ENCODE data around the gene BDKRB2.

Gene BDKRB2

DNA sequence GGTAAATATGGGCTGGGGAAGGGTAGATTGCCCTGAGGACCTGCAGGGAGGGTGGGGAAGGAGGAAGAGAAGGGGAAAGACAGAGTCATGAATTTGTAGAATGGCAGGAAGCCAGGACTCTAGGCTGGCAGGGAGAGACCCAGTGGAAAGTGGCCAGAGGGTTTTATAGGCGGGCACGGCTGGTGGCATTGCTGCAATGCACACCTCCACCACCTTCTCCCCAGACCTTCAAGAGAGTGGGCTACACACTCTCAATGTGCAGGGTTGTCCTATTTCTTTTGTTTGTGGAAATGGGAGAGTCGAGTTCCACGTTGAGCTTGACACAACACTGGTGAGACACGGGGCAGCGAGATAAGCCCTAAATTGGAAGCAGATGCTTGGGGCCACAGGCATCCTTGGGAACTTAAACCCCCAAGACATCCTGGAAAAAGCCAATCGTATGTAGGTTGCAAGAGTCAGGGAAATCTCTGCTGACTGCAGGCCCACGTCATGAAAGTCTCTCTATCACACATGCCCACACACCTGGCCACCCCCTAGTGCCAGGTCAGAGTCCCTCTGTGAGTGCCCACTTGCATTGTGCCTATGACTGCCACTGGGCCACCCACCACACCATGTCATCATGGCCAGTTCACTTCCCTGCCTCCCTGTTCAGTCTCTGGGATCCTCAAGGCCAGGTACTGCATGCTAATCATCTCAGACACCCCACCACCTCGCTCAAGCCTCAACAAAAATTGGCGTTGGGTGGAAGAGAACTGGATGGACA lies 38.0 kb upstream of the BDKRB2 start:
- ChIA-PET CTCF (interaction anchor here (0.8 to 2.5 kb wide), 4 partner anchors 13 to 109 kb away, joined by 3 to 8 read pairs (median 3); no protein-coding TSS in a partner anchor), POLR2A (no interaction called here)
- TF ChIP-seq, protein P1, sequence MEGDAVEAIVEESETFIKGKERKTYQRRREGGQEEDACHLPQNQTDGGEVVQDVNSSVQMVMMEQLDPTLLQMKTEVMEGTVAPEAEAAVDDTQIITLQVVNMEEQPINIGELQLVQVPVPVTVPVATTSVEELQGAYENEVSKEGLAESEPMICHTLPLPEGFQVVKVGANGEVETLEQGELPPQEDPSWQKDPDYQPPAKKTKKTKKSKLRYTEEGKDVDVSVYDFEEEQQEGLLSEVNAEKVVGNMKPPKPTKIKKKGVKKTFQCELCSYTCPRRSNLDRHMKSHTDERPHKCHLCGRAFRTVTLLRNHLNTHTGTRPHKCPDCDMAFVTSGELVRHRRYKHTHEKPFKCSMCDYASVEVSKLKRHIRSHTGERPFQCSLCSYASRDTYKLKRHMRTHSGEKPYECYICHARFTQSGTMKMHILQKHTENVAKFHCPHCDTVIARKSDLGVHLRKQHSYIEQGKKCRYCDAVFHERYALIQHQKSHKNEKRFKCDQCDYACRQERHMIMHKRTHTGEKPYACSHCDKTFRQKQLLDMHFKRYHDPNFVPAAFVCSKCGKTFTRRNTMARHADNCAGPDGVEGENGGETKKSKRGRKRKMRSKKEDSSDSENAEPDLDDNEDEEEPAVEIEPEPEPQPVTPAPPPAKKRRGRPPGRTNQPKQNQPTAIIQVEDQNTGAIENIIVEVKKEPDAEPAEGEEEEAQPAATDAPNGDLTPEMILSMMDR (IDR thresholded peaks at IDR 0.05; ENCODE audit: control extremely low read depth, extremely low read depth, low read depth, missing control alignments) = no peak
- no peak for DNase-seq (ENCODE audit: extremely low spot score)

DNA sequence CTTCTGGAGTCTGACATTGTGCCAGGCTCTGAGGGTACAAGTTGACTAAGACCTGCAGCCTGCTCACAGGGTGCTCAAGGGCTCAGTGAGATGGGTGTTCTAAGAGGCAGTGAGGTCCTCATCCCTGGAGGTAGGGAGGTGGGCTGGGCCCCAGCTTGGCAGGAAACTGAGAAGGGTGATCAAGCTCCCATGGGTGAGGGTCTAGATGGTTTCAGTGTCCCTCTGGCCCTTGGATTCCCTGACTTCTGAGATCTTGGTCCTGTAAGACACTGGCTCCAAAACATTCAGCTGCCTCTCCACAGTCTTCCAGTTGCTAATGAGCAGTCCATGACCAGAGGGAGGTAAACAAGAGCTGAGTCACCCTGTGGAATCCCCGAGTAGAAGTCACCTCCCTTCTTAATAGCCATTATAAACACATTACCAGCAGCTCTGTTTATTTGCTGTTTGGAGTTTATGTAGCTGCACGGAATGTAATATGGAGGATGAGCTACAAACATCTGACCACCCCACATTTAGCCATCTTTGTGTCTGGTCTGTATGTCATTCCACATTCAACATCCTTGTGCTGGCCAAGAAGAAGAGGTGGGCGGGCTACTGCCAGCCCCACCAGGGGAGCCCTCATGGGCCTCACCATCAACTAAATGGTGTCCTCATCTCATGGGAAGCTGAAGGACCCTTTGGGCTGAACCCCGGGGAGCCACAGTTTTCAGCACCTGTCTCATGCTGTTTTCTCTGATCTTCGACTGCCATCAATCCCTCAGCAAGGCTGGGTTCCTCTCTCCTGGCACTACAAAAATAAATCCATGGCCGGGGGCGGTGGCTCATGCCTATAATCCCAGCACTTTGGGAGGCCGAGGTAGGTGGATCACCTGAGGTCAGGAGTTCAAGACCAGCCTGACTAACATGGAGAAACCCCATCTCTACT lies 37.2 kb upstream of the BDKRB2 start:
- TF ChIP-seq, protein P1 (IDR thresholded peaks at IDR 0.05; ENCODE audit: control extremely low read depth, extremely low read depth, low read depth, missing control alignments) = no peak
- CTCF ChIA-PET = interaction anchor here (0.7 to 2.5 kb wide), 5 partner anchors 14 to 66 kb away, joined by 3 to 8 read pairs (median 3); no protein-coding TSS in a partner anchor
- no peak for DNase-seq (ENCODE audit: extremely low spot score)
- POLR2A ChIA-PET = no interaction called here

DNA sequence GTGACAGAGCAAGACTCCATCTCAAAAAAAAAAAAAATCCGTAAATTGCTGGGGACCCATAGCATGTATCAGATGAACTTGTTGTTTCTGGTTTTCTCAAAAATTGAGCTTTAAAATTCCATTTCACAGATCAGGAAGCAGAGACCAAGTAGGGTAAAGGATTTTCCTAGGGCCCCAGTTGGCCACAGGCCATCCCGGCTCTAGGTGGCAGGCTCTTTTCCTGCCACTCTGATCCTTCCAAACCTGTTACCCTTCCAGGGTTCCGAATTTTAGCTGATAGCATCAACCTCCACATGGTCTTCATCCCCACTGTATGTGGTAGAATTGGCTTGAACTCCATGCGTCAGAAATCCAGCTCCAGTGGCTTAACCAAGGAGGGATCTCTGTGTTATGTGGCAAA lies 36.1 kb upstream of the BDKRB2 start:
- TF ChIP-seq, protein P1 (IDR thresholded peaks at IDR 0.05; ENCODE audit: control extremely low read depth, extremely low read depth, low read depth, missing control alignments) = no peak
- no peak for DNase-seq (ENCODE audit: extremely low spot score)
- CTCF ChIA-PET = interaction anchor here (1.0 to 2.5 kb wide), 5 partner anchors 8 to 67 kb away, joined by 3 to 8 read pairs (median 4); no protein-coding TSS in a partner anchor
- POLR2A ChIA-PET = no interaction called here

DNA sequence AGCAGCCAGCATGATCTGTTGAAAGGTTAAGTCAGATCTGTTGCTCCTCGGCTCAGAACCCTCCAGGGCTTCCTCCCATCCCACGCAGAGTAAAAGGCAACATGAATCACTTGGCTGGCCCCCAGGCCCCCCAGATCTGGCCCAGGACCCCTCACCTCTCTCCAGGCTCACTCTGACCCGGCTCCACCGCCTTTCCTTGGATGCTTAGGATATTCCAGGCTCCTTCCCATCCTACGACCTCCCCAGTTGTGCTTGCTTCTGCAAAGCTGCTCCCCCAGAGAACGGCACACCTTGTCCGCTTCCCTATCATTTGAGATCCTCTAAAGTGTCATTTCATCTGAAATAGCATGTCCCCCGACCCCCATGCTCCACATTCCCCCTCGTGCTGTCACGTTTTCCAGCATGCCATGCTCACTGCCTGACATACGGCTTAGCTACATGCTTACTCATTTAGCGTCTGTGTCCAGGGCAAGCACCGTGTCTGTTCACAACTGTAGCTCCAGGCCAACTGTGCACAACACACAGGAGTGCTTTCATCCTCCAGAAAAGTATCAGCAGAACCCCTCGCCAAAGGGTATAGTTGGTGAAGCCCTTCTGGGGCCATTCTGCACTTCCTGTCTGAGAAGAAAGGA lies 33.6 kb upstream of the BDKRB2 start:
- CTCF ChIA-PET = interaction anchor here (1.0 kb wide), 1 partner anchor 23 kb away, joined by 3 read pairs; no protein-coding TSS in a partner anchor

DNA sequence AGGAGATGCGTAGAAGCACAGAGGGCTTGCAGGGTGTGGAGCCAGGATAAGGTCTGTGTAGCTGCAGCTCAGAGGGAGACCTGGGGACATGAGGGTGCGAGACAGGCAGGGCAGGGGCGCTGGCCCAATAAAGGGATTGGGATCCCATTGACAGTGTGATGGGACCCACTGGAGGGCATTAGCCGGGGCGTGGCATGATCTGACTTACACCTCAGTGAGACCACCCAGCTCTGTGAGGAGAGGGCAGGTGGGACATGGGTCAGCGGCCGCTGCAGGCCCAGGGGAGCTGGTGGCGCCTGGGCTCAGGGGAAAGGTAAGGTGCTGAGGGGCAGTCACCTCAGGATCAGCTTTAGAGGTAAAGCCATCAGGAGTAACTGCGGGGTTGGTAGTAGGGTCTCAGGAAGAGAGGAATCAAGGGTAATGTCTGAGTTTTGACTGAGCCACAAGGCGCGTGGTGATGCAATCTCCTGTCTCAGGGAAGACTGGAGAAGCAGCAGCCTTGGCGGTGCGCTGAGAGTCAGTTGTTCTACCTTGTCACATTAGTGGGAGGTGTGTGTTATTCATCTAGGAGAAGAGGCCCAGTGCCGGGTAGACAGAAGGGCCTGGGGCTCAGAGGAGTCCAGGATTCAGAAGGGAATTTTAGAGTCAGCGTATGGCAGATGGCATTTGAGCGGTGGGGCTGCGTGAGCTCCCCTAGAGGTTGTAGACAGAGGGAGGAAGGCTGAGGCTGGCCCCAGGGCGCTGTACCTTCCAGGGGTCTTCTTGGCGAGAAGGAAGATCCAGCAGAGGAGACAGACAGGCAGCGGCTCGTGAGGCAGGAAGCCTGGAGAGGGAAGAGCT lies 30.8 kb upstream of the BDKRB2 start:
- TF ChIP-seq, protein P1 (IDR thresholded peaks at IDR 0.05; ENCODE audit: control extremely low read depth, extremely low read depth, low read depth, missing control alignments) = no peak
- POLR2A ChIA-PET = no interaction called here
- CTCF ChIA-PET = interaction anchor here (1.8 kb wide), 1 partner anchor 12 kb away, joined by 4 read pairs; no protein-coding TSS in a partner anchor
- DNase-seq (ENCODE audit: extremely low spot score) = no peak

More for the DNA sequence above, 33.6 kb upstream of the BDKRB2 start:
- TF ChIP-seq, protein P1 (IDR thresholded peaks at IDR 0.05; ENCODE audit: control extremely low read depth, extremely low read depth, low read depth, missing control alignments) = no peak
- DNase-seq (ENCODE audit: extremely low spot score) = no peak
- POLR2A ChIA-PET = no interaction called here
